DOHH2 (cell line): ENCODE measurements around the gene TMEM33.
"Not testable (repeated sequence)": the region's sequence is repeated elsewhere in the genome, so short reads cannot be mapped to it uniquely, and the experiment has no call there.

ENCODE experiments used
- H3F3A ChIP-seq: fragments of 200-600 bp; sonication (generic), shearing (Covaris generic); 2 replicates; pipeline ENCODE4 v1.6.0; 2016; ENCODE audit warnings: antibody characterized with exemption, mild to moderate bottlenecking; ENCODE audit not compliant: control insufficient read depth, insufficient read depth
- H3K27ac ChIP-seq: fragments of 200-600 bp; sonication (generic); 2 replicates; pipeline ENCODE4 v1.5.1; 2014; ENCODE audit warnings: low read depth, mild to moderate bottlenecking, low read length, moderate library complexity
- H3K27me3 ChIP-seq: fragments of 200-600 bp; sonication (generic); 2 replicates; pipeline ENCODE4 v1.6.1; 2014; ENCODE audit warnings: mild to moderate bottlenecking, low read length, mixed read lengths; ENCODE audit not compliant: control insufficient read depth
- H3K36me3 ChIP-seq: fragments of 200-600 bp; sonication (generic); 2 replicates; pipeline ENCODE4 v1.6.1; 2014; ENCODE audit warnings: mild to moderate bottlenecking, low read length, moderate library complexity, mixed read lengths; ENCODE audit not compliant: control insufficient read depth
- H3K4me1 ChIP-seq: fragments of 200-600 bp; sonication (generic); 2 replicates; pipeline ENCODE4 v1.6.1; 2014; ENCODE audit warnings: mild to moderate bottlenecking, low read length, mixed read lengths; ENCODE audit not compliant: control insufficient read depth
- H3K4me2 ChIP-seq: fragments of 200-600 bp; sonication (generic); 2 replicates; pipeline ENCODE4 v1.6.0; 2014; ENCODE audit warnings: mild to moderate bottlenecking, low read length, moderate library complexity
- H3K4me3 ChIP-seq: fragments of 200-600 bp; sonication (generic); 2 replicates; pipeline ENCODE4 v1.5.1; 2014; ENCODE audit warnings: mild to moderate bottlenecking, low read length, mixed read lengths
- H3K79me2 ChIP-seq: fragments of 200-600 bp; sonication (generic); 2 replicates; pipeline ENCODE4 v1.6.1; 2014; ENCODE audit warnings: mild to moderate bottlenecking, low read length, mixed read lengths; ENCODE audit not compliant: control insufficient read depth
- H3K9me2 ChIP-seq: fragments of 200-600 bp; sonication (generic); replicated peaks from 2 replicates; pipeline ENCODE4 v1.6.1; 2014; ENCODE audit warnings: mild to moderate bottlenecking, low read length, mixed read lengths; ENCODE audit not compliant: control insufficient read depth
- H3K9me3 ChIP-seq: fragments of 200-600 bp; sonication (generic); 2 replicates; pipeline ENCODE4 v1.6.1; 2014; ENCODE audit warnings: antibody characterized with exemption, low read length, mixed read lengths; ENCODE audit not compliant: control insufficient read depth, insufficient read depth
- H4K20me1 ChIP-seq: fragments of 200-600 bp; sonication (generic); 2 replicates; pipeline ENCODE4 v1.6.0; 2014; ENCODE audit warnings: low read depth, mild to moderate bottlenecking, antibody characterized with exemption, low read length, moderate library complexity; ENCODE audit not compliant: control insufficient read depth, insufficient read depth
- CTCF ChIP-seq: fragments of 200-600 bp; sonication (generic); IDR thresholded peaks from one replicate; pipeline ENCODE4 v1.5.1; 2014; ENCODE audit warnings: antibody characterized with exemption, mild to moderate bottlenecking, low read depth, low read length; ENCODE audit not compliant: poor library complexity, severe bottlenecking
- EZH2phosphoT487 ChIP-seq: fragments of 200-600 bp; sonication (generic); IDR thresholded peaks from 2 replicates; pipeline ENCODE4 v1.6.1; 2017; ENCODE audit warnings: borderline replicate concordance, mild to moderate bottlenecking, antibody characterized with exemption, low read length, moderate library complexity, mixed read lengths

TMEM33 gene

GRCh38 chr4:41913509-41913908 lies 21.7 kb upstream of the TMEM33 start:
- no peaks in the 10 kb centered on the region for H3K4me1 ChIP-seq
- TF ChIP-seq CTCF = no peak
- no peak for TF ChIP-seq EZH2phosphoT487
- no peak overlapping the region for H3K27ac ChIP-seq
- H3F3A ChIP-seq = no peaks in the 10 kb centered on the region
- H3K9me2 ChIP-seq = no peaks in the 10 kb centered on the region
- no peak overlapping the region for H3K4me2 ChIP-seq
- H4K20me1 ChIP-seq = no peaks in the 10 kb centered on the region
- H3K9me3 ChIP-seq = no peaks in the 10 kb centered on the region
- no peak overlapping the region for H3K4me3 ChIP-seq
- H3K27me3 ChIP-seq = no peaks in the 10 kb centered on the region
- no peaks in the 10 kb centered on the region for H3K79me2 ChIP-seq
- no peaks in the 10 kb centered on the region for H3K36me3 ChIP-seq

GRCh38 chr4:41918278-41918677 lies 17.0 kb upstream of the TMEM33 start:
- no peak for TF ChIP-seq EZH2phosphoT487
- no peaks in the 10 kb centered on the region for H3F3A ChIP-seq

GRCh38 chr4:41920416-41920815 lies 14.8 kb upstream of the TMEM33 start:
- peaks cover 14% of the 10 kb centered on the region for H3K9me3 ChIP-seq
- H3K9me2 ChIP-seq, H3K36me3 ChIP-seq, H3K4me2 ChIP-seq, H3K27ac ChIP-seq, H3K79me2 ChIP-seq, H3K4me1 ChIP-seq, H3F3A ChIP-seq, H4K20me1 ChIP-seq, H3K4me3 ChIP-seq, H3K27me3 ChIP-seq: not testable (repeated sequence)

More at GRCh38 chr4:41918278-41918677, 17.0 kb upstream of the TMEM33 start:
- H3K36me3 ChIP-seq = no peaks in the 10 kb centered on the region
- H3K27me3 ChIP-seq = no peaks in the 10 kb centered on the region
- H3K27ac ChIP-seq = no peak overlapping the region
- no peaks in the 10 kb centered on the region for H4K20me1 ChIP-seq
- H3K9me2 ChIP-seq = no peaks in the 10 kb centered on the region
- no peak overlapping the region for H3K4me3 ChIP-seq
- H3K9me3 ChIP-seq = peaks cover 14% of the 10 kb centered on the region
- H3K4me2 ChIP-seq = no peak overlapping the region
- no peaks in the 10 kb centered on the region for H3K79me2 ChIP-seq
- no peaks in the 10 kb centered on the region for H3K4me1 ChIP-seq

GRCh38 chr4:41921476-41921875 lies 13.8 kb upstream of the TMEM33 start:
- no peaks in the 10 kb centered on the region for H3F3A ChIP-seq
- H3K27ac ChIP-seq = no peak overlapping the region
- no peaks in the 10 kb centered on the region for H3K79me2 ChIP-seq
- no peaks in the 10 kb centered on the region for H3K27me3 ChIP-seq
- TF ChIP-seq CTCF = no peak
- TF ChIP-seq EZH2phosphoT487 = no peak
- H3K4me2 ChIP-seq = no peak overlapping the region
- no peaks in the 10 kb centered on the region for H3K9me2 ChIP-seq
- peaks cover 14% of the 10 kb centered on the region for H3K9me3 ChIP-seq
- no peak overlapping the region for H3K4me3 ChIP-seq
- H4K20me1 ChIP-seq = no peaks in the 10 kb centered on the region
- no peaks in the 10 kb centered on the region for H3K4me1 ChIP-seq
- H3K36me3 ChIP-seq = no peaks in the 10 kb centered on the region
